GM11168 (cell line): Measurements from ENCODE around the gene CEND1.
"Not testable (repeated sequence)": the region's sequence is repeated elsewhere in the genome, so short reads cannot be mapped to it uniquely, and the experiment has no call there.

Source experiments
- in situ Hi-C: fragments of 300-500 bp; cut with MboI; formaldehyde crosslinking; loops from one replicate; pipeline ENCODE4 v1.12.0; 2022; ENCODE audit warnings: low sequenced_read_pairs; ENCODE audit not compliant: unreplicated experiment

CEND1 gene

GRCh38 chr11:745428-745827 is 44.5 kb downstream of the CEND1 start:
- in situ Hi-C loops, result no loop called here

- in situ Hi-C loops, result no loop called here
These were observed 47.2 kb downstream of the CEND1 start for GRCh38 chr11:742571-743201.

GRCh38 chr11:742156-742546 is 47.7 kb downstream of the CEND1 start:
- in situ Hi-C loops, result no loop called here

- in situ Hi-C loops, result not testable (repeated sequence)
These were observed 52.0 kb downstream of the CEND1 start for GRCh38 chr11:737899-738298.

- in situ Hi-C loops, result no loop called here
These were observed 52.5 kb downstream of the CEND1 start for GRCh38 chr11:737366-737765.
